ENCODE results near the gene RAP1GDS1. TPM values are rescaled to one million over a fixed set of nuclear protein-coding genes. Genes with fewer than 3 reads are reported as not detected.
"Not testable (repeated sequence)": the region's sequence is repeated elsewhere in the genome, so short reads cannot be mapped to it uniquely, and the experiment has no call there.

Gene RAP1GDS1
- polyA plus RNA-seq, 4 donors, result 21.7 to 37.5 (median 33.5) TPM

DNA sequence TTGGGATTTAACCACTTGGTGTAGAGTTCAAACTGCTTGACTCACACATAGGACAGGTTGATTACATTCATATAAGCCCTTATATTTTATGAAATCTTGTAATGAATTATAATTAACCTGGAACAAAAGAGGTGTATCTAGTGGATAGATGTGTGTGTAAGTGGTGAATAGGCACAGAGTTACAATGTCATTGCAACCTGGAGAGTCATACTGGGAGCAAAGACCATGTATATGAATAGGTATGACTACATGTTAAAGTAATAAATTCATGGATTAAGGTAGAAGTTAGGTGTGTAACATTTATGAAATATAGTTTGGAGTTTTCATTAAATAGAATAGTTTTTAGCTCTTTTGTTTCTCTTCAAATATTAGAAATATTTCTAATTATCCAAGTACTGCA lies 26.1 kb downstream of the RAP1GDS1 start:
- no peak for DNase-seq (ENCODE audit: low read depth in 4 of 4, low spot score in 3 of 4)

DNA sequence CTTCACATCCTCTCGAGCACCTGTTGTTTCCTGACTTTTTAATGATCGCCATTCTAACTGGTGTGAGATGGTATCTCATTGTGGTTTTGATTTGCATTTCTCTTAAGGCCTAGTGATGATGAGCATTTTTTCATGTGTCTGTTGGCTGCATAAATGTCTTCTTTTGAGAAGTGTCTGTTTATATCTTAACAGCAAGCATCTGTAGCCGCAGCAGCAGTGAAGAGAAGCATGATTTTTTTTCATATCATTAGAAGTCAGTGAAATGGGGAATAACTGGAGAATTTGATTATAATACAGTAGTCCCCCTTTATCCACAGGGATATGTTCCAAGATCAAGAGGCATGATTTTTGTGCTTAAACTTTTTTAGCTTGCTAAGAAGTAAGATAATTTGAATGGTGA lies 27.5 kb downstream of the RAP1GDS1 start:
- not testable (repeated sequence) for DNase-seq (ENCODE audit: low read depth in 4 of 4, low spot score in 3 of 4)

DNA sequence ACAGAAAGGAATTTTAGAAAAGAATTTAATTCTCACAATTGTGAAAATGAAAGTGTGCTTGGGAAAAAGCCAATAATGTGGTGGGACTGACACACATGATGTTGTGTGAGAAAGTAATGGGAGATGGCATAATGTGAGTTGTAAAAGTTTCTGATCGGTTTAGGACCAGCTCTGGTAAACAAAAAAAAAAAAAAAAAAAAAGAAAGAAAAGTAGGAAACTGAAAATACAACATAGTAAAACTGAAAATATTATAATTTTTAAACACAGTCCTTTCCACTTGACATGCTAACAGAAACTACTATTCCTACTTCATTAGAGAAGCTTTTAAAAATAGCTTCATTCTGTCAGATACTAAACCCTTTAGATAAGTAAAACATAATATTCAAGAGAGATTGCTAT lies 28.2 kb downstream of the RAP1GDS1 start:
- no peak for DNase-seq (ENCODE audit: low read depth in 4 of 4, low spot score in 3 of 4)

DNA sequence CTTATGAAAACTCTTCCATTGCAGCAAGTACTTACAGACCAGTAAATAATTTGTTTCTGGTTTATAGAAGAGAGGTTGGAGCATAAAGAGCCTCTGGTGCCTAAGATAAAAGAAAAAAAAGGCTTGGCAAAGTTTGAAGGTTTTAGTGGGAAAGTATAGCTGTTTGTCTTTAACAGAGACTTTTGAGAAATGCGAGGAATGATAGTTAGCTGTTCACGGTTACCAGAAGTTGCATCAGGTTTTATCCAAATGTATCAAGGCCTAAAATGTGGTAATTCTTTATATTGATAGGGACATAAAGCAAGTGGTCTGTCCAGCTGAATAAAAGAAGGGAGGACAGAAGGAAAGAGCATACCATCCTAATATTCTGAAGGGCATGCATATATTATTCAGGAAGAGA lies 29.3 kb downstream of the RAP1GDS1 start:
- DNase-seq (ENCODE audit: low read depth in 4 of 4, low spot score in 3 of 4), result no peak

DNA sequence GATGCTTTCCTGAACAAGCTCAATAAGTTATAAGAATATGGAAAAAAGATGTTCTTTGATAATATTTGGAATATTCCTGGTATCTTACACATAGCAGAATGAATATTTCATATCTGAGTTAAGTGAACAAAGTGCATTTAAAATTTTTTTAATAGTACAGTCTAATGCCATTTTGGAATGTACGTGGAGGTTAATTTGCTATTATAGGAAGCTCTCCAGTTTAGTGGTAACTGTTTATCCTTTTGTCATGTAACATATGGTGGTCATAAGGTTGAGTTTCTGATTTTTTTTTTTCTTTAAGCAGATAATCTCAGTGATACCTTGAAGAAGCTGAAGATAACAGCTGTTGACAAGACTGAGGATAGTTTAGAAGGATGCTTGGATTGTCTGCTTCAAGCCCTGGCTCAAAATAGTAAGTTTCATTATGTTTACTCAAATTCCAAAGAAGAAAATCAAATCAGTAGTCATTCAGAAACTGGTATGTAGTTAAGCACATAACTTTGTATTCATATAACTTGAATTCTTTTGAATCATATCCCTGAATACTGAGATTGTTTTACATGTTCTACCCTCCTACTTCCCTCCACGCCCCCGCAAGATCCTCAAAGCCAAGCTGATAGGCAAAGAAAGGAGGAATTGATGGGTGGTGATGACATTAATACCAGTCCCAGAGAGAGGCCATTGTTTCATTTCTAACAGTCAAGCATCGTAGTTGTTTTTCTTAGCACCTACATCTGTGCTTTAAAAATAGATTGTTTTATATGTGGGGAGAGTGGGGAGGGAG lies 32.1 kb downstream of the RAP1GDS1 start:
- no peak for DNase-seq (ENCODE audit: low read depth in 4 of 4, low spot score in 3 of 4)

DNA sequence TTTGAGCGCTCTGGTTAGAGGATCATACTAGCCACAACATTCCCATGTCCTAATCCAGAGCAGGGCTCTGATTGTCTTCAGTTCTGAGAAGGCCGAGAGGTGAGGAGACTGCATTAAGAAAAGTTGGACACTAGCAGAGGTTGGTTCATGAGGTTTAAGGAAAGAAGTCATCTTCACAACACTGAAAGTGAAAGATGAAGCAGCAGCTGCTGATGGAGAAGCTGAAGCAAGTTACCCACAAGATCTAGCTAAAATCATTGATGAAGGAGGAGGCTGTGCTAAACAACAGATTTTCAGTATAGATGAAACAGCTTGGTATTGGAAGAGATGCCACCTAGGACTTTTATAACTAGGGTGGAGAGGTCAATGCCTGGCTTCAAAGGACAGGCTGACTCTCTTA lies 36.8 kb downstream of the RAP1GDS1 start:
- no peak for DNase-seq (ENCODE audit: low read depth in 4 of 4, low spot score in 3 of 4)

DNA sequence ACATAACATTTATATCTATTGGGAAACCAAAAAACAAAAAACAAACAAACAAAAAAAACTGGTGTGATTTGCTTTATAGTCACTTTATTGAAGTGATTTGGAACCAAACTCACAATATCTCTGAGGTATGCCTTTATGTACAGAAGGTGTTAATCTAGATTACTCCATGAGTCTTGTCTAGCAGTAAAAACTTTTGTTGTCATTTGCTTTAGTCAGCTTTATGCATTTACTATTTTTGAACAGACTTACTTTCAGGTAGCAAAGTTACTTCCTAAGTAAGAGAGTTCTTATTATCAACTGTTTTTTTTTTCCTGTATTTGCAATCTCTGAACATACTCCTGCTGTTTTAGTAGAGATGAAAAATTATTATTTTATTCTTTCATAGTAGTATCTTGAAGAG lies 39.5 kb downstream of the RAP1GDS1 start:
- DNase-seq (ENCODE audit: low read depth in 4 of 4, low spot score in 3 of 4), result no peak

DNA sequence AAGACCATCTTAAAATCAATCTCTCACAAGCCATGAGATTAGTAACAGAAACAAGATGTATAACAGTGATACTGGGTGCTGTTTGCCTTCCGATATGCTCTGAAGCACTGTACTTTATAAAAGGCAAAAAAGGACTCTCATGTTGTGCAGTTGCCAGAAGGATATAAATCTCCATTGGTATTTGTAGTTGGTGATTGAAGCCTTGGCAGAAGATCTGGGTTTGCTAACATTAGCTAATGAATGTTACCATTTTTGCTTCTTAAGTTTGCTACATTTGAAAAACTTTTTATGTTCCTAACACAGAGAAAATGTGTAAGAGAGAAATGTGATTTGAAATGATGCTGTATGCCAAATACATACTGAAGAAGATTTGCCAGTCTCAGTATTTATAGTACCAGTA lies 44.4 kb downstream of the RAP1GDS1 start:
- DNase-seq (ENCODE audit: low read depth in 4 of 4, low spot score in 3 of 4), result no peak

DNA sequence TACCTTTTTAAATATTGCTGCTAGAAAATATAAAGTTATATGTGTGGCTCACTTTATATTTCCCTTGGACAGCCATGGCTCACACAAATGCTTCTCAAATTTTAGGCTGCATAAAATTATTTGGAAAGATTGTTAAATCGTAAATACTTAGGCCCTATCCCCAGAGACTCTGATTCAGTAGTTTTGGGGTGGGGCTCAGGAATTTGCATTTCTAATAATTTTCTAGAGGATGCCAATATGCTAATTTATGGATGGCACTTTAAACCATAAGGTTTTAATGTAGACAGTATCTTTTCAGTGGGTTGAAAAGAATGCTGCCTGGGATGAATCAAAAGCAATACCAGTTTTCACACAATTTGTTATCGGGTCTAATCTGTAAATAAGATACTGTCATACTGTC lies 49.7 kb downstream of the RAP1GDS1 start:
- no peak for DNase-seq (ENCODE audit: low read depth in 4 of 4, low spot score in 3 of 4)

DNA sequence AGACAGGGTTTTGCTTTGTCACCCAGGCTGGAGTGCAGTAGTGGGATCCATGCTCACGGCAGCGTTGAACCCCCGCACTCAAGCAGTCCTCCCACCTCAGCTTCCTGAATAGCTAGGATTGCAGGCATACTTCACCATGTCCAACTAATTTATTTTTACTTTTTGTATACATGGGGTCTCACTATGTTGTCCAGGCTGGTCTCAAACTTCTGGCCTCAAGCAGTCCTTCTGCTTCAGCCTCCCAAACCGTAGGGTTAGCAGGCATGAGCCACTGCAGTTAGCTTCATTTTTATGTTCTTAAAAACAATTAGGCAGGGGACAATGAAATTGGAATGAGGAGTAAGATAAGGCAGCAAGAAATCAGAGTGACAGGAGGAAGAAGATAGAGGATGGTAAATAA lies 50.5 kb downstream of the RAP1GDS1 start:
- DNase-seq (ENCODE audit: low read depth in 4 of 4, low spot score in 3 of 4), result no peak

DNA sequence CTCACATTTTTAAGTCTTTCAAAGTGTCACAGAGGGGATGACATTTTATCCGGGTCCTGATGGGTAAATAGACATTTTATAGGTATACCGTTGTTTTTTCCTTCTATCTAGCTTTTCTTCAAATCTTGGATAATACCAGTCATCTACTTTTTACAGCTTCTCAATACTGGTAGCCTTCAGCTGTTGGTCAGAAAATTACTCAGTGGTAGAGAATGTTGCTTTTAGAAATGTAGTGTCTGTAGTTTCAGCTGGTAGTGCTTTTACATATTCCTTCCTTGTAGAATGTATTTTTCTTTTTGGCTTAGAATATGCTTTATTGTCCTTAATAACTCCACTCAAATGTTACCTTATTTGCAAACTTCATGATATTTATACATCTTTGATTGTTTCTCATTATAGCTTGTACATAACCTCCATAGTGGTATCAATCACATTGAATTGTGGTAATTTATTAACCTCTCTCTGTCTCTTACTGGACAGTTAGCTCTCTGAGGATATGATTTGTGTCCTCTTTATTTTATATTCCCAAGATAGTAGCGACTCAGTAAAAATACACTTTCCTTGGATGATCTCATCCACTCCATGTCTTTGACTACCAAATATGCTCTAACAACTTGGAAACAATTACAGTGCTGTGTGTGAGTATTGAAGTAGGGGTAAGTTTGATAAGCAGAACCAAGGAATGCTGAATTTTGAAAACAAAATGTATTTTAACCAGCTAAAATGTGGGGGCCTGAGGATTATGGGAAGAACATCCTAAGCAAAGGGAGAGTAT lies 53.8 kb downstream of the RAP1GDS1 start:
- DNase-seq (ENCODE audit: low read depth in 4 of 4, low spot score in 3 of 4), result no peak

DNA sequence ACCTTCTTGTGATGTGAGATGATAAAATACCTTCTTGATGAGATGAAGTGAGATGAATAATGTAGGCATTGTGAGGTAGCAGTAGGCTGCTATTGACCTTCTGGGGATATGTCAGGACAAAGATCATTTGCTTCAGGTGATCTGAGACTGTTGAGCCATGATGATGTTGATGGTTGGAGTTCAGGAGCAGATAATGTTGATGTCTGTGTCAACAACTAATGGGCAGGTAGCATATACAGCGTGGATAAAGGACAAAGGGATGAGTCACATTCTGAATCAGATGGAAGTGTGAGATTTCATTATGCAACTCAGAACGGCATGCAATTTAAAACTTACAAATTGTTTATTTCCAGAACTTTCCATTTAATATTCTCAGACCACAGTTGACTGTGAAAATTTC lies 57.3 kb downstream of the RAP1GDS1 start:
- no peak for DNase-seq (ENCODE audit: low read depth in 4 of 4, low spot score in 3 of 4)

DNA sequence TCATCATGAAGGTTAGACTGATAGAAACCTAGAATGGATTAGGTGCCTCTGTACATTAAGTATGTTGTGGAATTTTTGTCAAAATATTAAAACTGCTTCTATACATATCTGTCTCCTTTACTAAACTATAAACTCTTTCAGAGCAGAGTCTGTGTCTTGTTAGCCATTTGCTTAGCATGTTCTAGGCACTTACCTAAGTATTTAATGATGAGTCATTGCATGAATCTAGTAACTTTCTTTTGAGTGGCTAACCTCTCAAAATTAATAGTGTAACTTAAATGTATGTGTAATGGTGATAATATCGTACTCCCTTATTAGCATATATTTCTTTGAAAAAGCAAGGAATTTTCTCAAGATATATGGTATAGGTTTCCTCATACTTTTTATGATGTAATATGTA lies 57.8 kb downstream of the RAP1GDS1 start:
- no peak for DNase-seq (ENCODE audit: low read depth in 4 of 4, low spot score in 3 of 4)

DNA sequence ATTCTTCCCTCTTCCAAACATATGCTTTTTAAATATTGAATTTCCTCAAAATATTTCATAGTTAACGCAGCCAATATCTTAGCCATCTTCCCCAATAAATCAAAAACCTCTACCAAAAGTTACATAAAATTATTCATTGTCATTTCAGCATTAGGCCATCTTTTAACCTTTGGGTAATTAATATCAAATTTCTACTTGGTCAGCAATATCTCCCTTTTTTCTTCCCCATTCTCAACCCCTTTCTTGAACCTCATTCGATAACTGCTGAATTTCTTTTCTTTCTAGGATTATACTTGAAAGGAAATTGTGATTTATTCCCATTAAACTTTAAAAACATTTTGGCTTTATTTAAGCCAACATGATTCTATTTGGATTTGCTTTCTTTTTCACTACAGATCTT lies 65.0 kb downstream of the RAP1GDS1 start:
- DNase-seq (ENCODE audit: low read depth in 4 of 4, low spot score in 3 of 4), result no peak

DNA sequence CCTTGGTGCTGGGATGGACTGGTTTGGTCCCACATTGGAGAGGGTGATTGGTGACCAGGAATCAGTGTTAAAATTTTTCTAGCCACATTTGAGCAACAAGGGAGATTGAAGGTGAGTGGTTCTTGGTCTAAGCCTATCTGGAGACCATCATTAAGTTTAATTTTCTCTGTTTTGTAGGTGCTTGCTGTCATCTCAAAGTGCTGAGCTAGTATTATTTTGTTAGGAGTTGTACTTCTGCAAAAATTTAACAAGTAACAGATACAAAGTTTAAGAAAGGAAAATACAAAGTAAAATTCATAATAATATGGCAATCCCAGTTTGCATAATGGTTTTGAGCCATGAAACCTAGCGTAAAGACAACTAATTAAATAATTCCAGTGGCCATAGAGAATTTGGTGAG lies 66.5 kb downstream of the RAP1GDS1 start:
- DNase-seq (ENCODE audit: low read depth in 4 of 4, low spot score in 3 of 4), result no peak

DNA sequence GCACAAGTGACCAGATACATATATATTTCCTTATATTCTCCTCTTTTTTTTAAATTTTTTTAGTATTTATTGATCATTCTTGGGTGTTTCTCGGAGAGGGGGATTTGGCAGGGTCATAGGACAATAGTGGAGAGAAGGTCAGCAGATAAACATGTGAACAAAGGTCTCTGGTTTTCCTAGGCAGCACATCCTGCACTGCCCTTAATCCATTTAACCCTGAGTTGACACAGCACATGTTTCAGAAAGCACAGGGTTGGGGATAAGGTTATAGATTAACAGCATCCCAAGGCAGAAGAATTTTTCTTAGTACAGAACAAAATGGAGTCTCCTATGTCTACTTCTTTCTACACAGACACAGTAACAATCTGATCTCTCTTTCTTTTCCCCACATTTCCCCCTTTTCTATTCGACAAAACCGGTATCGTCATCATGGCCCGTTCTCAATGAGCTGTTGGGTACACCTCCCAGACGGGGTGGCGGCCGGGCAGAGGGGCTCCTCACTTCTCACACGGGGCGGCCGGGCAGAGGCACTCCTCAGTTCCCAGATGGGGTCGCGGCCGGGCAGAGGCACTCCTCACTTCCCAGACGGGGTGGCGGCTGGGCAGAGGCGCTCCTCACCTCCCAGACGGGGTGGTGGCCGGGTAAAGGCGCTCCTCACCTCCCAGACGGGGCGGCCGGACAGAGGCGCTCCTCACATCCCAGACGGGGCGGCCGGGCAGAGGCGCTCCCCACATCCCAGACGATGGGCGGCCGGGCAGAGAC lies 68.9 kb downstream of the RAP1GDS1 start:
- DNase-seq (ENCODE audit: low read depth in 4 of 4, low spot score in 3 of 4), result not testable (repeated sequence)

DNA sequence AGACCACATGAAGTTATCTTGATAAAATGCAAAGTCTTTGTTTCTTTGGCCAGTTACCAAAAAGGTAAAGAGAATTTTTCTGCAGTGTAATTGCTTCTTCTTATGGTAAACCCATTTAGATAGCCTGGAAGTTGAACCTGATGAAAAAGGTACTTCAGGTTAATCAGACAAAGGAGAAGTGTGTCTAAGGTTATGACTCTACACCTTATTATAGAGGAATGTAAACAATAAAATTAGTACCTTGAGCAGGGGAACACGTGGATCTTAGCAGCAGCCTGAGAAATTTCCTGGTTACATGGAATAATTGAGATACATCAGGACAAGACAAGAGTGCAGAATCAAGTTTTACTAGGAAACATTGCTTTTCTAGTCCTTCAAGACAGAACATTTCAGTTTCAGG lies 70.8 kb downstream of the RAP1GDS1 start:
- no peak for DNase-seq (ENCODE audit: low read depth in 4 of 4, low spot score in 3 of 4)

DNA sequence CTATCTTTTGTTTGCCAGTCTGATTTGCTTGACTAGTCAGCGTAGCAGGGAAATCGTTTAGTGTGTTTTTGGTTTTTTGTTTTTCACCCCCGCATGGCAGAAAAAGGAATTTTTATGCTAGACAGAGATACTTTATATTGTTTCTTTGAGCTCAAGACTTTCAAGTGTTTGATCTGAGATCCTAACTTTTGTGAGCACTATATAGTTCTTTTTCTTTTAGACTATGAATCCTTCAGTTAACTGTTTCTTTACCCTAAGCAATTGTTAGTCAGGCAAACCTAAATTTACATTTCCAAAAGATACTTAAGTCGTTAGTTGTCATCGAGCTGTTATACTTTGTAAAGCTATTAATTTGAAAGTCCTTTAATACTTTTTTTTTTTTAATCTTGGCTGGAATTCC lies 73.3 kb downstream of the RAP1GDS1 start:
- DNase-seq (ENCODE audit: low read depth in 4 of 4, low spot score in 3 of 4), result no peak

DNA sequence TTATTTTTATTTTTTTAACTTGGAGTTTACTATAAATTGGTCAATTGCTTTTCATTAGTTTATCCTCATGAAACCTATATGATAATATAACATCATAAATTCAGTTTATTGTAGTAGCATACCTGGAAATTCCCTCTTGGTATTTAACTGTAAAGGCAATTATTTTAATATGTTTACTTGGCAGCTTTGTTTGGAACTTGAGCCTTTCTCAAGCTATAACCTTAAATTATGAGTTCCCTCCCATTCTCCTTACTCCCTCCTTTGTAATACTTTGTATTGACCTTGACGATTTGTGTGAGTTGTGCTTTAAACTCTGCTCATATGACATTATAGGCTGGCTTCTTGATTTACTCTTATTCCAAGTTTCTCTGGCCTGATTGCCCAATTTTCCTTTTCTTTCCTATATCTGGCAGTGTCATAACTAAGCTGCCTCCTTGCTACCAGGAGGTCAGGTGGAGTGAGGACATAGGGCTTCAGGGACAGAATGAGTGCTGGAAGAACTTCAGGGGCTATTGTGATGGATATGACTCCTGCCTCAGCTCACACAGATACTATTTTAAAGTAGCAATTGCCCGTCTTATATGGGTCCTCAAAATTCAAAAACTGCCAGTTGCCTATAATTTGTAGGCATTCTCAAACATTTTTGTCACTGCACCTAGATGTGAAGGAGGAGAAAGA lies 77.7 kb downstream of the RAP1GDS1 start:
- DNase-seq (ENCODE audit: low read depth in 4 of 4, low spot score in 3 of 4), result no peak

DNA sequence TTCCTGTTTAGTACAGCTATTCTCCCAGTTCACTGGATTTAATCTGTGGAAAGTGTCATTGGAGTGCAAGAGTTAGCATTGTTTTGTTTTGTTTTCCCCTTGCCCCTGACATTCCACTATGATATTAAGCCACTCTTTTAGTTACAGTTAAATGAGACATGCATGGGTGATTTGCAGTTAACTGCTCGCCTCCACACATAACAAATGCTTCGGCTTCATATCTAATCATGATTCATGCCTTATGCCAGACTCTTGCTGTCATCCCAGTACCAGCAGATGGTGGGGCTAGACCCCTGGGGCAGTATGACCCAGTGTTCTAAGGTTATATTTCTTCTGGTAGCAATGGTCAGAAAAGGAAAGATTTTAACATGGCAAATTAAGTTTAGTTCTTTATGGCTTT lies 80.1 kb downstream of the RAP1GDS1 start:
- peak; percentile 3 to 15 (median 6) for DNase-seq (ENCODE audit: low read depth in 4 of 4, low spot score in 3 of 4)

DNA sequence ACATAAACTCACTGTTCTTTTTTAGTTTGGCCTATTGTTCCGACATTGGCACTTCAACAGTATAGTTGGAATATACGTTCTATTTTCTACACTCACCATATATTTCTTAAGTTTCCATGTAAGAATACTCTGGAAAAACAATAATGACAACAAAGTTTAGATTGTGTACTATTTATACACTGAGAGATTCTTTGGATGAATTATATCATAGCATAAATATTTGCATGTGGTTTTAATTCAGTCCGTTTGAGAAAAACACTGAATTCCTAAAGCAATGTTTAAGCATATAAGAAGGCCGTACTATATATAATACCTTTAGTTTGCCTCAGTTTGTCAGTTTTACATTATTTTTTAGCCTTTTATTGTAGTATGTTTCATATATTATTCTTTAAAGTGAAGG lies 82.4 kb downstream of the RAP1GDS1 start:
- DNase-seq (ENCODE audit: low read depth in 4 of 4, low spot score in 3 of 4), result no peak

All from left renal pelvis (tissue), 4 donors.